ENCODE results near the gene PREPL. TPM values are rescaled to one million over a fixed set of nuclear protein-coding genes. Genes with fewer than 3 reads are reported as not detected.
A peak's percentile ranks its signal among the peaks of the same experiment; 100 is the strongest.

PREPL gene
- total and polyA plus RNA-seq, 2 donors (not counting 1 experiment from before 2014, with no cell fraction given) = 59.5 to 67.2 TPM

DNA sequence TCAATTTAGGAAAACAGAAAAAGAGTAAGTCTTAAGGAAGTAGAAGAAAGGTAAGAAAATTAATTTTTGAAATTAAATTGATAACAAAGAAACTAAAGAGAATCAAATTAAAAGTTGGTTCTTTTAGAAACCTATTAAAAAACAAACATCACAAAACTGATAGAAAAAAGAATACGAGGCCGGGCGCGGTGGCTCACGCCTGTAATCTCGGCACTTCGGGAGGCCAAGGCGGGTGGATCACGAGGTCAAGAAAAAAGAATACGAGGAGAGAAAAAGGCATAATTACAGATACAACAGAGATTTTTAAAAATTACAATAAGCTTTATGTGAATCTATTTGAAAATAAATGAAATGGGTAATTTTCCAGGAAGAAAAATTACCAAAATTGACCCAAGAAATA lies 11.8 kb downstream of the PREPL start:
- Histone ChIP-seq H4K20me1 (ENCODE audit: control insufficient read depth, extremely low read depth, insufficient read depth, low read length) (no peaks in the 10 kb centered on the region), H3K9me3 (ENCODE audit: control insufficient read depth, insufficient read depth, low read depth, low read length) (no peaks in the 10 kb centered on the region), H3K9ac (ENCODE audit: insufficient read depth, low read length) (no peak overlapping the region), H3K4me2 (ENCODE audit: extremely low read depth, insufficient read depth, low read length) (no peak overlapping the region), H3K4me3 (replicated peaks in 1 of 4; ENCODE audit: control extremely low read depth in 1 of 4, insufficient read depth in 1 of 4, low read depth in 3 of 4, low read length in 4 of 4) (no peak overlapping the region), H3K27me3 (ENCODE audit: control insufficient read depth, insufficient read depth, low read length) (no peaks in the 10 kb centered on the region), H3K36me3 (ENCODE audit: control insufficient read depth, insufficient read depth, low read length) (no peaks in the 10 kb centered on the region), H3K4me1 (ENCODE audit: control insufficient read depth, extremely low read depth, insufficient read depth, low read length) (peaks cover 7% of the 10 kb centered on the region), H3K27ac (ENCODE audit: insufficient read depth, low read length) (no peak overlapping the region), H3K79me2 (ENCODE audit: control insufficient read depth, insufficient read depth, low read length) (peaks cover 6% of the 10 kb centered on the region), H2AFZ (ENCODE audit: low read length) (no peak overlapping the region)
- DNase-seq (ENCODE audit: low read depth in 2 of 2) = no peak
- TF ChIP-seq, protein P1, sequence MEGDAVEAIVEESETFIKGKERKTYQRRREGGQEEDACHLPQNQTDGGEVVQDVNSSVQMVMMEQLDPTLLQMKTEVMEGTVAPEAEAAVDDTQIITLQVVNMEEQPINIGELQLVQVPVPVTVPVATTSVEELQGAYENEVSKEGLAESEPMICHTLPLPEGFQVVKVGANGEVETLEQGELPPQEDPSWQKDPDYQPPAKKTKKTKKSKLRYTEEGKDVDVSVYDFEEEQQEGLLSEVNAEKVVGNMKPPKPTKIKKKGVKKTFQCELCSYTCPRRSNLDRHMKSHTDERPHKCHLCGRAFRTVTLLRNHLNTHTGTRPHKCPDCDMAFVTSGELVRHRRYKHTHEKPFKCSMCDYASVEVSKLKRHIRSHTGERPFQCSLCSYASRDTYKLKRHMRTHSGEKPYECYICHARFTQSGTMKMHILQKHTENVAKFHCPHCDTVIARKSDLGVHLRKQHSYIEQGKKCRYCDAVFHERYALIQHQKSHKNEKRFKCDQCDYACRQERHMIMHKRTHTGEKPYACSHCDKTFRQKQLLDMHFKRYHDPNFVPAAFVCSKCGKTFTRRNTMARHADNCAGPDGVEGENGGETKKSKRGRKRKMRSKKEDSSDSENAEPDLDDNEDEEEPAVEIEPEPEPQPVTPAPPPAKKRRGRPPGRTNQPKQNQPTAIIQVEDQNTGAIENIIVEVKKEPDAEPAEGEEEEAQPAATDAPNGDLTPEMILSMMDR (conservative IDR thresholded peaks at IDR 0.05 in 1 of 2, IDR thresholded peaks at IDR 0.05 in 1 of 2; ENCODE audit: low read depth in 1 of 2, low read length in 2 of 2) = no peak
- TF ChIP-seq EZH2 (IDR thresholded peaks at IDR 0.05; ENCODE audit: low read length, missing control alignments) = no peak

DNA sequence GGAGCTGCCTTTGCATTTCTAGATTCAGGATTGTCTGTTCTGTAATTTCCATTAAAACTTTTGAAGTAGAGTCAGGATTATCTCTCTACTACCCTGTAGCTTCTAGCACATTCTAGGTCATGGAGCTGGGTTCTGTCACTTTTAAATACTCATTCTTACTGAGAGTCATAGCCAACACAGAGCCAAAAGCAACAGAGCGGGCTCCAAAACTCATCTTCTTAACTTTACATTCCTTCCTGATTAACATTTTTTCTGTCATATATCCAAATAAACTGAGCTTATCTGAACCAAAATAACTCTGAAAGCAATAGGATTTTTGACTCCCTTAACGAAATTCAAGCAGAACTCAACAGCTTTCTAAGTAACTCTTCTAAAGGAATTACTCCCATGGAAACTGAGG lies 12.9 kb downstream of the PREPL start:
- peak; percentile 61 to 88 for DNase-seq (ENCODE audit: low read depth in 2 of 2)
- H3K4me1 ChIP-seq (ENCODE audit: control insufficient read depth, extremely low read depth, insufficient read depth, low read length) = peaks cover 7% of the 10 kb centered on the region
- peak overlapping the region; percentile 67 for H3K4me2 ChIP-seq (ENCODE audit: extremely low read depth, insufficient read depth, low read length)
- no peaks in the 10 kb centered on the region for H4K20me1 ChIP-seq (ENCODE audit: control insufficient read depth, extremely low read depth, insufficient read depth, low read length)
- H3K4me3 ChIP-seq (replicated peaks in 1 of 4; ENCODE audit: control extremely low read depth in 1 of 4, insufficient read depth in 1 of 4, low read depth in 3 of 4, low read length in 4 of 4) = no peak overlapping the region
- TF ChIP-seq, protein P1 (conservative IDR thresholded peaks at IDR 0.05 in 1 of 2, IDR thresholded peaks at IDR 0.05 in 1 of 2; ENCODE audit: low read depth in 1 of 2, low read length in 2 of 2) = no peak
- TF ChIP-seq EZH2 (IDR thresholded peaks at IDR 0.05; ENCODE audit: low read length, missing control alignments) = no peak
- peak overlapping the region; percentile 13 for H3K27ac ChIP-seq (ENCODE audit: insufficient read depth, low read length)
- H3K27me3 ChIP-seq (ENCODE audit: control insufficient read depth, insufficient read depth, low read length) = no peaks in the 10 kb centered on the region
- no peak overlapping the region for H2AFZ ChIP-seq (ENCODE audit: low read length)
- no peak overlapping the region for H3K9ac ChIP-seq (ENCODE audit: insufficient read depth, low read length)
- H3K79me2 ChIP-seq (ENCODE audit: control insufficient read depth, insufficient read depth, low read length) = peaks cover 3% of the 10 kb centered on the region
- H3K36me3 ChIP-seq (ENCODE audit: control insufficient read depth, insufficient read depth, low read length) = peaks cover 2% of the 10 kb centered on the region
- H3K9me3 ChIP-seq (ENCODE audit: control insufficient read depth, insufficient read depth, low read depth, low read length) = no peaks in the 10 kb centered on the region

DNA sequence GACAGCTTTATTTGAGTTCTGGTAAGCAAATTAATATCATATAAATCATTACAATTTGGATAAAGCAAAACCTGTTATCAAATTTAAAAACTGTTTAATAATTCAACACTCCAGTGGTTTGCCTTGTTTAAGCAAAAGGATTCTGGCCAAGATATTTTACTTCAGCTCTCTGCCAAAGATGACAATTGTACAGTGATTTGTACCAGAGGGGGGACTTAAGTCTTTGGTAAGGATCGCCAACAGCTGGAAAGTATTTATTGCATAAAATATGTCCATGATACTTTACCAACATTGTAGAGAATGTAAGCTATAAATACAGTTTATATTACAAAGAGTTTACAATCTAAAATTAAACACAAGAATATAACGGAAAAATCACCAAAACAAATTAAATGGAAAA lies 13.8 kb downstream of the PREPL start:
- peak overlapping the region; percentile 9 for H3K4me2 ChIP-seq (ENCODE audit: extremely low read depth, insufficient read depth, low read length)
- DNase-seq (ENCODE audit: low read depth in 2 of 2) = no peak
- TF ChIP-seq, protein P1 (conservative IDR thresholded peaks at IDR 0.05 in 1 of 2, IDR thresholded peaks at IDR 0.05 in 1 of 2; ENCODE audit: low read depth in 1 of 2, low read length in 2 of 2) = no peak
- no peak for TF ChIP-seq EZH2 (IDR thresholded peaks at IDR 0.05; ENCODE audit: low read length, missing control alignments)

More for the DNA sequence above, 13.8 kb downstream of the PREPL start:
- Histone ChIP-seq H3K9ac (ENCODE audit: insufficient read depth, low read length) (no peak overlapping the region), H3K79me2 (ENCODE audit: control insufficient read depth, insufficient read depth, low read length) (peaks cover 3% of the 10 kb centered on the region), H2AFZ (ENCODE audit: low read length) (no peak overlapping the region), H3K27me3 (ENCODE audit: control insufficient read depth, insufficient read depth, low read length) (no peaks in the 10 kb centered on the region), H3K27ac (ENCODE audit: insufficient read depth, low read length) (no peak overlapping the region), H3K9me3 (ENCODE audit: control insufficient read depth, insufficient read depth, low read depth, low read length) (no peaks in the 10 kb centered on the region), H3K4me3 (replicated peaks in 1 of 4; ENCODE audit: control extremely low read depth in 1 of 4, insufficient read depth in 1 of 4, low read depth in 3 of 4, low read length in 4 of 4) (no peak overlapping the region), H4K20me1 (ENCODE audit: control insufficient read depth, extremely low read depth, insufficient read depth, low read length) (no peaks in the 10 kb centered on the region), H3K4me1 (ENCODE audit: control insufficient read depth, extremely low read depth, insufficient read depth, low read length) (peaks cover 7% of the 10 kb centered on the region), H3K36me3 (ENCODE audit: control insufficient read depth, insufficient read depth, low read length) (peaks cover 2% of the 10 kb centered on the region)
